Endodermal cell (in vitro differentiated cells): ENCODE data around the gene TAGAP. TPM values are rescaled to one million over a fixed set of nuclear protein-coding genes. Genes with fewer than 3 reads are reported as not detected.
"Not testable (repeated sequence)": the region's sequence is repeated elsewhere in the genome, so short reads cannot be mapped to it uniquely, and the experiment has no call there.

Experiments used
- DNase-seq: peaks from one replicate; pipeline ENCODE4 v3.0.0-alpha.2; 2017
- H3K27ac ChIP-seq: 2 replicates; pipeline ENCODE4 v1.5.1; 2013; ENCODE audit warnings: mild to moderate bottlenecking, low read depth, low read length, moderate library complexity
- H3K27me3 ChIP-seq: 2 replicates; pipeline ENCODE4 v1.6.1; 2013; ENCODE audit warnings: mild to moderate bottlenecking, low read length, moderate library complexity; ENCODE audit not compliant: insufficient read depth, control insufficient read depth, poor library complexity, severe bottlenecking
- H3K36me3 ChIP-seq: 2 replicates; pipeline ENCODE4 v1.7.0; 2013; ENCODE audit warnings: mild to moderate bottlenecking, low read length, moderate library complexity; ENCODE audit not compliant: control insufficient read depth, insufficient read depth
- H3K4me1 ChIP-seq: one replicate; pipeline ENCODE4 v1.7.0; 2013; ENCODE audit warnings: low read length; ENCODE audit not compliant: control insufficient read depth, insufficient read depth
- H3K4me3 ChIP-seq: 2 replicates; pipeline ENCODE4 v1.5.1; 2013; ENCODE audit warnings: mild to moderate bottlenecking, low read length, moderate library complexity
- H3K9ac ChIP-seq: 2 replicates; pipeline ENCODE4 v1.6.1; 2013; ENCODE audit warnings: mild to moderate bottlenecking, low read length, moderate library complexity; ENCODE audit not compliant: poor library complexity, severe bottlenecking; ENCODE audit errors: extremely low read depth
- H3K9me3 ChIP-seq: 2 replicates; pipeline ENCODE4 v1.6.1; 2013; ENCODE audit warnings: mild to moderate bottlenecking, low read length, moderate library complexity; ENCODE audit not compliant: control insufficient read depth
- H3K27ac Mint-ChIP-seq: 2 replicates; pipeline ENCODE4 v1.8.0; 2020; ENCODE audit warnings: mixed read lengths
- H3K27me3 Mint-ChIP-seq: 2 replicates; pipeline ENCODE4 v1.8.0; 2021; ENCODE audit warnings: mild to moderate bottlenecking, mixed read lengths; ENCODE audit not compliant: insufficient read depth
- H3K36me3 Mint-ChIP-seq: 2 replicates; pipeline ENCODE4 v1.8.0; 2020; ENCODE audit warnings: low read depth, mixed read lengths
- H3K4me1 Mint-ChIP-seq: 2 replicates; pipeline ENCODE4 v1.8.0; 2020; ENCODE audit warnings: mixed read lengths
- H3K4me3 Mint-ChIP-seq: 2 replicates; pipeline ENCODE4 v1.8.0; 2020; ENCODE audit warnings: mild to moderate bottlenecking, moderate library complexity, mixed read lengths
- H3K9me3 Mint-ChIP-seq: 2 replicates; pipeline ENCODE4 v1.8.0; 2020; ENCODE audit warnings: mild to moderate bottlenecking, mixed read lengths
- CTCF ChIP-seq: fragments of 200-600 bp; sonication (generic); conservative IDR thresholded peaks from 2 replicates; pipeline ENCODE4 v1.5.0; 2021; ENCODE audit warnings: antibody characterized with exemption, mild to moderate bottlenecking
- WGBS, 2 experiments: methylation state at CpG; one replicate each; pipeline versions ENCODE4 v1.1.5 to v1.1.7; 2013; ENCODE audit warnings: missing lambda C conversion rate in 2 of 2, mixed read lengths in 1 of 2; ENCODE audit not compliant: insufficient coverage in 1 of 2, insufficient read length in 1 of 2; 5-methylcytosine and 5-hydroxymethylcytosine counted together
- total RNA-seq, 2 donors: library from RNA; stranded (reverse); fragmentation: NEBNext Ultra II Directional in 1 of 2; extraction: Animal tissue kit (Norgen Biotek cat#: 25700) in 1 of 2; gene quantifications; 2 replicates in 1 of 2; 3 replicates in 1 of 2; pipeline ENCODE4 v1.2.1, GENCODE V29; 2021

The TAGAP gene
- total RNA-seq, 2 donors from 2014 or later = 0.24 TPM; not detected in 1

GRCh38 chr6:158991017-158991723 is 53.6 kb downstream of the TAGAP start:
- H3K9ac ChIP-seq = no peak overlapping the region
- no peaks in the 10 kb centered on the region for H3K4me1 ChIP-seq
- peaks cover 18% of the 10 kb centered on the region for H3K36me3 ChIP-seq
- no peaks in the 10 kb centered on the region for H3K27me3 ChIP-seq
- Mint-ChIP-seq H3K27me3 (no peaks in the 10 kb centered on the region), H3K27ac (no peak overlapping the region), H3K4me3 (no peak overlapping the region), H3K9me3 (peaks cover 6% of the 10 kb centered on the region), H3K36me3 (peaks cover 25% of the 10 kb centered on the region), H3K4me1 (peaks cover 4% of the 10 kb centered on the region)
- no peak overlapping the region for H3K4me3 ChIP-seq
- DNase-seq = peak; percentile 61
- H3K27ac ChIP-seq = no peak overlapping the region
- 90 to 94% methylated on average over 2 of the region's 2 CpGs for WGBS, 2 experiments
- peaks cover 12% of the 10 kb centered on the region for H3K9me3 ChIP-seq
- TF ChIP-seq CTCF = peak; percentile 48

DNA sequence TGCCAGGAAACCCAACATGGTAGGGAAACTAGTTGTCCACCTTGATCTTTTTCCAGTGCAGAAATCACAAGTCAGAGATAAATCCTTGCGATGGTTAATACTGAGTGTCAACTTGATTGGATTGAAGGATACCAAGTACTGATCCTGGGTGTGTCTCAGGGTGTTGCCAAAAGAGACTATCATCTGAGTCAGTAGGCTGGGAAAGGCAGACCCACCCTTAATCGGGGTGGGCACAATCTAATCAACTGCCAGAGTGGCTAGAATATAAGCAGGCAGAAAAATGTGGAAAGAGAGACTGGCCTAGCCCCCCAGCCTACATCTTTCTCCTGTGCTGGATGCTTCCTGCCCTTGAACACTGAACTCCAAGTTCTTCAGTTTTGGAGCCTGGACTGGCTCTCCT is 55.1 kb downstream of the TAGAP start:
- Histone ChIP-seq H3K9me3 (peaks cover 12% of the 10 kb centered on the region), H3K36me3 (peaks cover 14% of the 10 kb centered on the region)
- not testable (repeated sequence) for DNase-seq, H3K27me3 ChIP-seq, H3K4me3 Mint-ChIP-seq, H3K4me3 ChIP-seq, H3K4me1 ChIP-seq, H3K27ac Mint-ChIP-seq, H3K4me1 Mint-ChIP-seq, H3K9me3 Mint-ChIP-seq, H3K9ac ChIP-seq, H3K27ac ChIP-seq, H3K27me3 Mint-ChIP-seq
- peaks cover 25% of the 10 kb centered on the region for H3K36me3 Mint-ChIP-seq
- WGBS, 2 experiments = 90 to 100% methylated on average over 2 of the region's 2 CpGs

- TF ChIP-seq CTCF = no peak
- Histone ChIP-seq H3K4me1 (no peaks in the 10 kb centered on the region), H3K27ac (no peak overlapping the region), H3K27me3 (no peaks in the 10 kb centered on the region), H3K4me3 (no peak overlapping the region), H3K36me3 (peaks cover 14% of the 10 kb centered on the region), H3K9me3 (peaks cover 12% of the 10 kb centered on the region), H3K9ac (no peak overlapping the region)
- Mint-ChIP-seq H3K27ac (no peak overlapping the region), H3K4me3 (no peak overlapping the region), H3K9me3 (peaks cover 6% of the 10 kb centered on the region), H3K4me1 (no peaks in the 10 kb centered on the region), H3K36me3 (peaks cover 23% of the 10 kb centered on the region), H3K27me3 (no peaks in the 10 kb centered on the region)
- 97% methylated on average over 1 of the region's 1 CpG; no CpG with 5 or more reads in 1 of the 2 experiments for WGBS, 2 experiments
- DNase-seq = no peak
Observed at GRCh38 chr6:158988477-158988876, 56.3 kb downstream of the TAGAP start.
